SK-N-SH (cell line): Measurements from ENCODE around the gene GALNTL6.

Experiments
- CTCF ChIP-seq: fragments of 200-600 bp; sonication (generic); IDR thresholded peaks from 2 replicates; pipeline ENCODE4 v1.6.1; 2017; ENCODE audit warnings: antibody characterized with exemption, mild to moderate bottlenecking, moderate library complexity
- GATA2 ChIP-seq: sonication (generic); formaldehyde crosslinking; IDR thresholded peaks from 2 replicates; pipeline ENCODE4 v1.5.0; 2020; ENCODE audit warnings: mild to moderate bottlenecking, missing genetic modification reagents
- TCF12 ChIP-seq: IDR thresholded peaks from 2 replicates; pipeline ENCODE4 v1.4.0; 2012

- no peak for TF ChIP-seq CTCF
- no peak for TF ChIP-seq GATA2 (CRISPR knock-in tag)
- TF ChIP-seq TCF12, result no peak
Observed at GRCh38 chr4:172578712-172579111, 765.5 kb downstream of the GALNTL6 start.
